Adrenal gland (tissue), 5 donors: ENCODE results near the gene SIM2.

Experiments
- CTCF ChIP-seq, 6 experiments: fragments of 450-650 bp in 4 of 6; fragments of 200-600 bp in 2 of 6; sonication (generic) in 1 of 6; IDR thresholded peaks; 1 replicate in 5 of 6; 2 replicates in 1 of 6; pipeline versions ENCODE4 v1.5.1 to v1.8.0; 2016 to 2021; ENCODE audit warnings: antibody characterized with exemption in 6 of 6, mild to moderate bottlenecking in 2 of 6, moderate library complexity in 1 of 6
- POLR2A ChIP-seq, 2 donors: fragments of 450-650 bp; IDR thresholded peaks; one replicate each; pipeline ENCODE4 v1.6.1; 2017; ENCODE audit warnings: antibody characterized with exemption in 2 of 2, mild to moderate bottlenecking in 2 of 2, moderate library complexity in 1 of 2
- donor health status: DM: no; HTN: no; CAD: no.

GRCh38 chr21:36694031-36694515 is 4.8 kb upstream of the SIM2 start:
- no peak for TF ChIP-seq POLR2A (IDR thresholded peaks at IDR 0.05)
- no peak for TF ChIP-seq CTCF (IDR thresholded peaks at IDR 0.05)
